Left lung (tissue), 10 donors: Measurements from ENCODE around the gene TBX18. TPM values are rescaled to one million over a fixed set of nuclear protein-coding genes. Genes with fewer than 3 reads are reported as not detected.
A peak's percentile ranks its signal among the peaks of the same experiment; 100 is the strongest.

ENCODE experiments used
- ATAC-seq: fragments of 200-7000 bp; cut with Tn5 transposase; one replicate; pipeline ENCODE4 v1.9.1; 2020; ENCODE audit warnings: moderate library complexity
- DNase-seq, 4 donors: peaks; one replicate each; pipeline ENCODE4 v3.0.0-alpha.2; 2013 to 2020
- H3K27ac ChIP-seq, 2 donors: fragments of 200-600 bp; sonication (generic) in 1 of 2; one replicate each; pipeline versions ENCODE4 v1.5.0 to v1.8.0; 2020 to 2021
- H3K27me3 ChIP-seq, 2 donors: fragments of 200-600 bp; sonication (generic) in 1 of 2; one replicate each; pipeline versions ENCODE4 v1.5.0 to v1.8.0; 2020 to 2021
- H3K36me3 ChIP-seq, 2 donors: fragments of 200-600 bp; sonication (generic) in 1 of 2; one replicate each; pipeline versions ENCODE4 v1.5.0 to v1.8.0; 2020 to 2021
- H3K4me1 ChIP-seq, 2 donors: fragments of 200-600 bp; one replicate each; pipeline ENCODE4 v1.8.0; 2021
- H3K4me3 ChIP-seq, 2 donors: fragments of 200-600 bp; sonication (generic) in 1 of 2; one replicate each; pipeline versions ENCODE4 v1.5.0 to v1.8.0; 2020 to 2021; ENCODE audit warnings: mild to moderate bottlenecking in 1 of 2
- H3K9me3 ChIP-seq, 2 donors: fragments of 200-600 bp; sonication (generic) in 1 of 2; one replicate each; pipeline versions ENCODE4 v1.5.0 to v1.8.0; 2020 to 2021
- CTCF ChIP-seq, 2 donors: fragments of 200-600 bp; sonication (generic) in 1 of 2; IDR thresholded peaks; one replicate each; pipeline versions ENCODE4 v1.5.0 to v1.8.0; 2021; ENCODE audit warnings: antibody characterized with exemption in 2 of 2
- intact Hi-C, 2 donors: fragments of 100-400 bp; cut with DNase I; formaldehyde crosslinking; loops; one replicate each; pipeline versions ENCODE4 v1.11.2 to v1.14.2; 2022
- polyA plus RNA-seq, 6 donors: library from polyadenylated mRNA; unstranded; fragments of 120-200 nt; gene quantifications; one replicate each; pipeline ENCODE4 v1.2.1, GENCODE V29; 2013; ENCODE audit not compliant: insufficient read length in 6 of 6
- total RNA-seq, 2 donors: library from RNA; stranded (reverse); fragmentation: NEBNext Ultra II Directional; extraction: Animal tissue kit (Norgen Biotek cat#: 25700); gene quantifications; one replicate each; pipeline ENCODE4 v1.2.1, GENCODE V29; 2021
- donor health status: DM: no; HTN: yes; CAD: no.
- donor health status: DM: no; HTN: no; CAD: no.

Gene TBX18
- total and polyA plus RNA-seq, 8 donors = 0.27 to 0.60 (median 0.49) TPM; not detected in 1

DNA sequence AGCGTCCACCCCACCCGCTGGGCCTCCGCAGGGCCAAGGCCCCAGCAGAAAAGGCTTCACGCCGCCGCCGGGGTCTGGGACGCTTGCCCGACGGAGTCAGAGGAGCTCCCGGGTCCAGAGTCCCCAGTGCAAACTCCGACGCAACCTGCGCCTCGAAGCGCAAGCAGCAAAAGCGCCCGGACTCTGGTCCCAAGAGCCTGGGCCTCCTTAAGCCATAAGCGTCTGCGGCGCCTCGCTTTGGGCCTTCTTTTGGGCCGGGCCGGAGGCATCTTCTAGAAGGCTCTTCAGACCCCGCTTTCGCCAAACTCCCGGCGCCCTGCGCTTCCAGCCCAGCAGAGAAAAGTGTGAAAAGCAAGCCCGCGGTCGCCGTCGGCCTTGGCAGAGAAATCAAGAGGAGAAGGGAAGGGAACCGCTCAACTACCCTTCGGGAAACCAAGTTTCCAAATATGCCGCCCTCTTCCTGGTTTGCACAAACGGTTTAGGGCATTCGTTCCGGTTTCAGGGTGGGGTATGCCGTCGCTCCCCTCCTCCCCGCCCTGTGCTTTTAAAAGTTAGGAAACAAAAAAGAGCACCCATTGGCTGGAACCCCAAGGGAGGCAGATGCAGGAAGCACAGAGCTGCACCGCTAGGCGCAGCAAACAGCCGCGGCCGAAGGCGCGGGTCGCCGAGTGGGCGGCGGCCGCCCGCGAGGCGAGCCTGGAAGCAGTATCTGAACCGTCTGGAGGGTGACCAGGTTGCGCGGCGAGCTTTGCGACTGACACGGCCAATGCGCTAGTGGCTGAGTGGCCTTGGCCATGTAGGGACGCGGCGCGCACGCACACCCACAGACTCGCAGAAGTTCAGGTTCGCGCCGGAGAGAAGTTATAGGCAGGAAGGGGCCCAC, 1.2 kb downstream of the TBX18 start:
- Histone ChIP-seq H3K9me3 (no peaks in the 10 kb centered on the region), H3K4me1 (peaks cover 8 to 20% of the 10 kb centered on the region in 2 donors), H3K27me3 (peaks cover 96 to 100% of the 10 kb centered on the region in 2 donors), H3K36me3 (no peaks in the 10 kb centered on the region), H3K4me3 (peak overlapping the region; percentile 5 to 6), H3K27ac (no peak overlapping the region)
- no peak for TF ChIP-seq CTCF (IDR thresholded peaks at IDR 0.05)
- DNase-seq (peak in 1 of 4 donors; percentile 67), ATAC-seq (peak; percentile 36)
- intact Hi-C loops = no loop called here

- TF ChIP-seq CTCF (IDR thresholded peaks at IDR 0.05) = no peak
- ATAC-seq (no peak), DNase-seq (peak in 1 of 4 donors; percentile 70)
- no peaks in the 10 kb centered on the region for H3K9me3 ChIP-seq
- intact Hi-C loops = no loop called here
- H3K4me3 ChIP-seq = no peak overlapping the region
- peaks cover 94 to 98% of the 10 kb centered on the region in 2 donors for H3K27me3 ChIP-seq
- H3K36me3 ChIP-seq = no peaks in the 10 kb centered on the region
- H3K4me1 ChIP-seq = peaks cover 8 to 20% of the 10 kb centered on the region in 2 donors
- H3K27ac ChIP-seq = no peak overlapping the region
Observed at GRCh38 chr6:84762220-84763002, 2.0 kb downstream of the TBX18 start.

DNA sequence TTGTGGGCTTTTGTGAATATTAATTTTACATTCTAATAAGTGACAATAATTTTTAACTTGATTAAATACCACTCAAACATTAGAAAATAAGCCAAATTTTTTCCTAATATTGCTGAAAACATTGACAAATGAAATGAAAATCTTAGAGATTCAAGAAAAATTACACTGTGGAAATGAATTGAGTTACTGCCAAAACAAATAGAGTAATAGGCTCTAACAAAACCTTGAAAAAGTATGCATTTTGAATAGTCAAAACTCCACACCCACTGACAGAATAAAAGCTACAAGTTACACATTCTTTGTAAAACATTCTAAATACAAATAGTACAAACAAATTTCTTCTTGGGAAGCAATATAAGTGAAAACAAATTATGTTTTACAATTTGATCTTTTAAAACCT, 5.9 kb downstream of the TBX18 start:
- peaks cover 1 to 8% of the 10 kb centered on the region in 2 donors for H3K4me1 ChIP-seq

GRCh38 chr6:84756877-84757276, 7.5 kb downstream of the TBX18 start:
- Histone ChIP-seq H3K36me3 (no peaks in the 10 kb centered on the region), H3K4me1 (no peaks in the 10 kb centered on the region), H3K4me3 (no peak overlapping the region), H3K27ac (no peak overlapping the region), H3K27me3 (peaks cover 41 to 57% of the 10 kb centered on the region in 2 donors), H3K9me3 (no peaks in the 10 kb centered on the region)
- DNase-seq (no peak), ATAC-seq (no peak)
- no peak for TF ChIP-seq CTCF (IDR thresholded peaks at IDR 0.05)
- intact Hi-C loops = no loop called here

More for the DNA sequence above, 5.9 kb downstream of the TBX18 start:
- Histone ChIP-seq H3K4me3 (no peak overlapping the region), H3K9me3 (no peaks in the 10 kb centered on the region), H3K27me3 (peaks cover 57 to 73% of the 10 kb centered on the region in 2 donors), H3K27ac (no peak overlapping the region), H3K36me3 (no peaks in the 10 kb centered on the region)
- no peak for TF ChIP-seq CTCF (IDR thresholded peaks at IDR 0.05)
- intact Hi-C loops = no loop called here
- ATAC-seq (no peak), DNase-seq (no peak)

DNA sequence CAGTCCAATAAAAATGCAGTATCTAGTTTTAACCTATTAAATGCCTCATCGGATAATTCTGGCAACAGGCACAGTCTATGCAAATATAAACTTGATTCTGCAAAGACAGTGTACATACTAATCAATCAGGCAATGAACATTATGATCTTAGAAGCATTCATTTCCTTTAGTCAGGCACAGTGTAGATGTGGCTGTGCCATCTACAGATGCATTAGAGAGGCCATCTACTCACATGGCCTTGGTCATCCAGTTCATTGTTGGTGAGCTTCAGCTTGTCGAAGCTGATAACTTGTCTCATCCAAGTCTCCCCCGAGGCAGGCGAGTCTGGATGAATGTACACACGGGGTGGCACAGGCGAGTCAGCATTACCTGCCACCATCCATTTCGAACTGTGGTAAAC, 7.9 kb downstream of the TBX18 start:
- H3K36me3 ChIP-seq = no peaks in the 10 kb centered on the region
- no peaks in the 10 kb centered on the region for H3K9me3 ChIP-seq
- intact Hi-C loops = no loop called here
- TF ChIP-seq CTCF (IDR thresholded peaks at IDR 0.05) = no peak
- no peak overlapping the region for H3K27ac ChIP-seq
- no peak overlapping the region for H3K4me3 ChIP-seq
- DNase-seq (no peak), ATAC-seq (no peak)
- H3K4me1 ChIP-seq = no peaks in the 10 kb centered on the region
- peaks cover 37 to 53% of the 10 kb centered on the region in 2 donors for H3K27me3 ChIP-seq
